Right hindlimb (tissue), 1 donor: ENCODE data around the gene CCDC187.
A peak's percentile ranks its signal among the peaks of the same experiment; 100 is the strongest.

Experiments
- DNase-seq: peaks from one replicate; pipeline ENCODE4 v3.0.0-alpha.2; 2018

Gene CCDC187

GRCh38 chr9:136222906-136223285 is 81.0 kb downstream of the CCDC187 start:
- no peak for DNase-seq

- DNase-seq: no peak
These were observed 81.6 kb downstream of the CCDC187 start for GRCh38 chr9:136222166-136222905.

DNA sequence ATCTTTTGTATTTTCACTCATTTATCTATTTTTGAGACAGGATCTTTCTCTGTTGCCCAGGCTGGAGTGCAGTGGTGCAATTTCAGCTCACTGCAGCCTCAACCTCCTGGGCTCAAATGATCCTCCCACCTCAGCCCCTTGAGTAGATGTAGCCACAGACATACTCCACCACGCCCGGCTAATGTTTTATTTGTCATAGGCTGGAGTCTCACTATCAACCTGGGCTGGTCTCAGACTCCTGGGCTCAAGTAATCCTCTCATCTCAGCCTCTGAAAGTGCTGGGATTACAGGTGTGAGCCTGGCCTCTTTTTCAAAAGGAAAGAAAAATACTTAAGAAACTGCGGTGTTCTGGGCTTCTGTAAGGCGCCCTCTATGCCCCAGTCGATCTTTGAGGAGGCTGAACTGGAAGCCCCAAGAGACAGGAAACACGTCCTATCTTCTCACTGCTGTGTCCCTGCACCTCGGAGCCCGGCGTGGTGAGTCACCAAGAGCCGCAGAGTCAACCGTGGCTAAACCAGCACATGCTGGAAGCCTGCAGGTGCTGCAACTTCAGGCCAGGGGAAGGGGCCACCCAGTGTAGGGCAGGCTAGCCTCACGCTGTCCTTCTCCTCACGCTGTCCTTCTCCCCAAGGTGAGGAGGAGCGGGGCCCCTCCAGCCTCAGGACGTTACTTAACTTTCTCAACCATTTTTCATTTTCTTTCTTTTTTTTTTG is 83.7 kb downstream of the CCDC187 start:
- DNase-seq: no peak

- no peak for DNase-seq
These were observed 84.6 kb downstream of the CCDC187 start for GRCh38 chr9:136219276-136219675.

DNA sequence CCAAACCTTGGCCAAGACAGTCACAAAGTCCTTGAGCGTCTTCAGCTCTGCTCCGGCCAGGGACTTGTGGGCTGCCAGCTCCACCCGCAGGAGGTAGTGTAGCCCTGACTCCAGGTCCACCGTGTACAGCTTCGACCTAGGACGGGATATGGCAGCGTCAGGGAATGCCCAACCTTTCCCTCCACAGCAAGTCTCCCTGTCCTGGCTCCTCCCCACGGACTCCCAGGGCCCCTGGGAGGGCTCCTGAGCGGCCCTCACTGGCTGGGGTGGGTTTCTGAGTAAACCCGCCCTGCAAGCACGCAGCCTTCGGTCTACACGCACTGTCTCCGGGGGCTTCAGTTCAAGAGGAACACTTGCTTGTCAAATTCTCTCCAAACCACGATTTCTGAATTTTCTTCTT is 85.2 kb downstream of the CCDC187 start:
- DNase-seq: no peak

DNA sequence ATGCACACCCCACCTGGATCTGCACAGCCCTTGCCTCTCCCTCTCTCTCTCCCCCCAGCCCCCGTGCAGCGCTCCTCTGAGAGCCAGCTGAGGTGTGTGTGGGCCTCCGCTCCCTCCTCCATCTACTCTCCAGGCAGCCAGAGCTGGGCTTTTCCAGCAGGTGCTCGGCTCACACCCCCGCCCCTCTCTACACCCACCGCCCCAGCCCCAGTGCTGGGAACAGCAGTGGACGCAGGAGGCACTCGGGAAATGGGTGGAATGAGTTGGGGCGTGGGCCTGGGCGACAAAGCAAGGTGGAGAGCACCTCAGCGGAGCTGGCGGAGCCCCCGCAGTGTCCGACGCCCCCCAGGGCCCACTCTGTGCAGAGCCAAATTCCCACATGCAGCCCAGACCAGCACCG is 85.6 kb downstream of the CCDC187 start:
- no peak for DNase-seq

GRCh38 chr9:136216541-136217244 is 87.2 kb downstream of the CCDC187 start:
- no peak for DNase-seq

DNA sequence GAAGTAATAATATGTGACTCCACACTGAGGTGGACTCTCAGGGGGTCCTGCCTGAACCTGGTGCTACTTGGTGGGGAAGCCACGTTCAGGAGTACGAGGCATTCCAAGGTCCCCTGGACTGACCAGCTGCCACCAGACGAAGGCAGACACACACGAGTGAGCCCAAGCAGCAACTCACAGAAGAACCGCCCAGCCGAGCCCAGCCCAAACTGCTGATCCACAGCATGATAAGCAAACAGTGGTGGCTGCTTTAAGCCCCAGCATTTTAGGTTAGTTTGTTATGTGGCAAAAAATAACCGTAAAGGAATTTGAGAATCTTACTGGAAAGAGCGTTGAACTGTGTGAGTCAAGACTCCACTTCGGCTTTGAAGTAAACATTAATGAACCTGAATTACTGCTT is 90.2 kb downstream of the CCDC187 start:
- DNase-seq: no peak

- no peak for DNase-seq
These were observed 91.4 kb downstream of the CCDC187 start for GRCh38 chr9:136212345-136212950.

GRCh38 chr9:136211441-136212344 is 92.2 kb downstream of the CCDC187 start:
- DNase-seq: no peak

GRCh38 chr9:136211006-136211405 is 92.9 kb downstream of the CCDC187 start:
- DNase-seq: no peak

GRCh38 chr9:136210276-136210675 is 93.6 kb downstream of the CCDC187 start:
- no peak for DNase-seq

GRCh38 chr9:136209786-136210185 is 94.1 kb downstream of the CCDC187 start:
- no peak for DNase-seq

GRCh38 chr9:136209232-136209631 is 94.7 kb downstream of the CCDC187 start:
- no peak for DNase-seq

GRCh38 chr9:136208675-136209074 is 95.2 kb downstream of the CCDC187 start:
- no peak for DNase-seq

GRCh38 chr9:136207616-136208015 is 96.3 kb downstream of the CCDC187 start:
- no peak for DNase-seq

- no peak for DNase-seq
These were observed 97.2 kb downstream of the CCDC187 start for GRCh38 chr9:136206602-136207275.

- no peak for DNase-seq
These were observed 98.2 kb downstream of the CCDC187 start for GRCh38 chr9:136205707-136205992.

DNA sequence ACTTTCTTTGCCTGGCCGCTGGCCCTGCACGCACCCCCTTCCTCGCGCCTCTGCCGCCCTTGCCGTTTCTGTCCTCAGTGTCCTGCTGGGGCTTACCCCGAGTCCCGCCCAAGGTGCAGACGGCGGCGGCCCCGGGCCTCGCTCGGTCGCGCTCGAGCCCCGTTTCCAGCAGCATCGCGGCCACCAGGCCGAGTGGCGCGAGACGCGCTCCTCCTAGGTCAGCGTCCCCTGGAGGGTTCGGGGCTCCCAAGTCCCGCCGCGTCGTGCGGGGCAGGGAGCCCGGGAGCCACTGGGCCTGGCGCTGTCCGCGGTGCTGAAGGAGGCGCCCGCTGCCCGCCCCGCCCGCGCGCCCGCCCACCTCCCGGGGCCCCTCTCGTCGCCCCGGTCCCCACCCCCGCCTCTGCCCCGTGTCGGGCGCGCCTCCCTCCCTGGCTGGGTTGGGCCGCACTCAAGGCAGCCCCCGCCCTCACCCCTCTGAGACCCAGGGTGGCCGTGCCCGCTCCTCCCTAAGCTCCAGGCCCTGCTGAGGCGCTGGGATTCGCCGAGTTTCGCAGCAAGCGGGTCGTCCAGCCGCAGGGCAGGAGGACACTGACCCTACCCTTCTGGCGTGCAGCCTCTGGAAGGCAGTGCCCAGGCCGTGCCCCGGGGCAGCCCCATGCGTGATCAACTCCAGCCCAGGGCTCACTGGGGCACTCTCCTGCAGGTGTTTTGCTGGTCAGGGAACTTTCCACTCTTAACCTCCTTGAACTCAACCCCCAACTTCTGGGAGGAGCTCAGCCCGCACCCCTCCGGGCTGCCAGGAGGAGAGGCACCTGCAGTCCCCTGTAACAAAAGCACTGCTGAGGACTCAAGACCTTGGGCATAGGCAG is 98.8 kb downstream of the CCDC187 start, which contains the start of gene LHX3:
Gene LHX3, minus strand, starts transcription at position 291 of the 869 bp plus-strand sequence. Its CDS starts 116 bp downstream, at position 175.
- peak; percentile 38 for DNase-seq

DNA sequence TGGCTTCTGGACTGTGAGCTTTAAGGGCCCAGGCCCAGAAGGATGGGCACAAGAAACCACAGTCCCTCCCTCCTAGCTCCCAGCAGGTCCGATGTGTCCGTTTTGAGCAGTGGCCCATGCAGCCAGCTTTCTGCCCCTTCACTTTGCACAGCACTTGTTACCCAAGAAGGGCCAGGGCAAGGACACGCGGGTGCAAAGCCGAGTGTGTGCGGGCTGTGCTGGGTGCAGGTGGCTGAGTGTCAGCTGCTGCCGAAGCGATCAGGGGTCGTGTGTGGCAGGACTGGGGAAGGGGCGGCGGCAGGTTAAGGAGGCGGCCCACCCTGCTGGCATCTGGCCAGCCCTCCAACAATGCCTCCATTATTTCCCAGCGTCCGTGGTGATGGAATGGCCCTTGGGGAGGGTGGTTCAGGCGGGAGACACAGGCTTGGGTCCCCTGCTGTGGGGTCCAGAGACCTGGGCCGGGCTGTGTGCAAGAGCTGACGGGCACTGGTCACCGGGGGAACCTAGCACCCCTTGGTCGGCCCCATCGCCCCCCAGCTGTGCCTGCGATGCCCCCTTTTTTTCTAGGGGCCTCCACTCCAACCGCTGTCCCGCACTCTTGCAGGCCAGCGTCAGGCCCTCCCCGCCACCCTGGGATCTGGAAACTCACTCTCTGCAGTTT is 99.6 kb downstream of the CCDC187 start:
- no peak for DNase-seq
